IMR-90 (cell line): ENCODE results near the gene DCDC2. TPM values are rescaled to one million over a fixed set of nuclear protein-coding genes. Genes with fewer than 3 reads are reported as not detected.
"Not testable (repeated sequence)": the region's sequence is repeated elsewhere in the genome, so short reads cannot be mapped to it uniquely, and the experiment has no call there.

Experiments used
- ATAC-seq: fragments of 200-7000 bp; cut with Tn5 transposase; 2 replicates; pipeline ENCODE4 v1.9.1; 2020; ENCODE audit warnings: low read depth, mild to moderate bottlenecking, moderate library complexity
- BruUV-seq: library from RNA; stranded (reverse); fragments of 400-500 nt; replicated peaks from 2 replicates; lab custom pipeline; 2021; lab: Mats Ljungman, UMichigan
- CTCF ChIA-PET: fragments of 300-600 bp; formaldehyde crosslinking; extraction: SDS; loops from one replicate; lab custom pipeline; 2021; ENCODE audit warnings: antibody characterized with exemption; lab: Yijun Ruan, JAX
- POLR2A ChIA-PET: fragments of 300-600 bp; sonication (Branson Sonifier 250); formaldehyde crosslinking; loops from one replicate; lab custom pipeline; 2022; ENCODE audit warnings: antibody characterized with exemption; ENCODE audit not compliant: unreplicated experiment; lab: Charles Lee
- DNase-seq: peaks from one replicate; pipeline ENCODE4 v3.0.0; 2013
- H2AFZ ChIP-seq: replicated peaks from 2 replicates; pipeline ENCODE3; 2013; ENCODE audit warnings: low read length, mild to moderate bottlenecking; ENCODE audit not compliant: poor library complexity
- H2AK5ac ChIP-seq: 2 replicates; pipeline ENCODE4 v1.6.1; 2013; ENCODE audit warnings: low read depth, low read length, inconsistent platforms
- H2AK9ac ChIP-seq: replicated peaks from 2 replicates; pipeline ENCODE3; 2013; ENCODE audit warnings: mild to moderate bottlenecking, low read depth, low read length, moderate library complexity; ENCODE audit not compliant: poor library complexity
- H2BK120ac ChIP-seq: 2 replicates; pipeline ENCODE4 v1.6.1; 2013; ENCODE audit warnings: low read depth, low read length, inconsistent platforms
- H2BK15ac ChIP-seq: 3 replicates; pipeline ENCODE4 v1.6.1; 2013; ENCODE audit warnings: low read depth, low read length, inconsistent platforms
- H2BK20ac ChIP-seq: 2 replicates; pipeline ENCODE4 v1.6.1; 2013; ENCODE audit warnings: low read depth, mild to moderate bottlenecking, inconsistent platforms, low read length, moderate library complexity
- H2BK5ac ChIP-seq: 2 replicates; pipeline ENCODE4 v1.6.1; 2013; ENCODE audit warnings: mild to moderate bottlenecking, low read depth, low read length, inconsistent platforms; ENCODE audit not compliant: poor library complexity, severe bottlenecking
- H3K14ac ChIP-seq: replicated peaks from 2 replicates; pipeline ENCODE4 v1.6.1; 2013; ENCODE audit warnings: low read depth, low read length, inconsistent platforms
- H3K18ac ChIP-seq: 2 replicates; pipeline ENCODE4 v1.6.1; 2013; ENCODE audit warnings: low read depth, low read length, control low read depth
- H3K23ac ChIP-seq: 2 replicates; pipeline ENCODE4 v1.6.1; 2013; ENCODE audit warnings: low read depth, low read length, inconsistent platforms
- H3K27ac ChIP-seq: 2 replicates; pipeline ENCODE4 v1.5.1; 2013; ENCODE audit warnings: mild to moderate bottlenecking, control low read depth, low read length; ENCODE audit not compliant: insufficient read depth
- H3K27me3 ChIP-seq: 2 replicates; pipeline ENCODE4 v1.6.1; 2013; ENCODE audit warnings: low read length; ENCODE audit not compliant: control insufficient read depth, insufficient read depth
- H3K36me3 ChIP-seq: 2 replicates; pipeline ENCODE4 v1.6.1; 2013; ENCODE audit warnings: low read length, mixed read lengths; ENCODE audit not compliant: control insufficient read depth, insufficient read depth
- H3K4ac ChIP-seq: 2 replicates; pipeline ENCODE4 v1.6.1; 2013; ENCODE audit warnings: low read depth, low read length, inconsistent platforms
- H3K4me1 ChIP-seq: 2 replicates; pipeline ENCODE4 v1.6.1; 2013; ENCODE audit warnings: low read length, mixed read lengths; ENCODE audit not compliant: control insufficient read depth, insufficient read depth
- H3K4me2 ChIP-seq: 2 replicates; pipeline ENCODE4 v1.6.1; 2013; ENCODE audit warnings: low read depth, mild to moderate bottlenecking, control low read depth, low read length, moderate library complexity
- H3K4me3 ChIP-seq: 2 replicates; pipeline ENCODE4 v1.5.1; 2013; ENCODE audit warnings: low read depth, mild to moderate bottlenecking, control low read depth, low read length, moderate library complexity; ENCODE audit not compliant: insufficient read depth
- H3K56ac ChIP-seq: 2 replicates; pipeline ENCODE4 v1.6.1; 2013; ENCODE audit warnings: low read length, inconsistent platforms; ENCODE audit not compliant: insufficient read depth; ENCODE audit errors: extremely low read depth
- H3K79me1 ChIP-seq, 2 experiments: 2 replicates each; pipeline ENCODE4 v1.6.1; 2013; ENCODE audit warnings: low read length in 2 of 2, inconsistent platforms in 1 of 2, low read depth in 1 of 2
- H3K9ac ChIP-seq: 2 replicates; pipeline ENCODE4 v1.6.1; 2013; ENCODE audit warnings: low read depth, low read length, control low read depth
- H3K9me1 ChIP-seq: 2 replicates; pipeline ENCODE4 v1.6.1; 2013; ENCODE audit warnings: low read length, inconsistent platforms; ENCODE audit not compliant: insufficient read depth
- H3K9me3 ChIP-seq: 2 replicates; pipeline ENCODE4 v1.6.1; 2013; ENCODE audit warnings: low read length; ENCODE audit not compliant: control insufficient read depth, insufficient read depth
- H4K20me1 ChIP-seq: 2 replicates; pipeline ENCODE4 v1.6.1; 2013; ENCODE audit warnings: low read length, inconsistent platforms; ENCODE audit not compliant: insufficient read depth
- H4K5ac ChIP-seq: 2 replicates; pipeline ENCODE4 v1.6.1; 2013; ENCODE audit warnings: mild to moderate bottlenecking, low read depth, low read length, control low read depth
- H4K8ac ChIP-seq, 2 experiments: 2 replicates each; pipeline ENCODE4 v1.6.1; 2013; ENCODE audit warnings: low read depth in 2 of 2, low read length in 2 of 2, control low read depth in 1 of 2, inconsistent platforms in 1 of 2
- H4K91ac ChIP-seq: 2 replicates; pipeline ENCODE4 v1.6.1; 2013; ENCODE audit warnings: low read depth, low read length, inconsistent platforms; ENCODE audit not compliant: insufficient read depth
- WGBS, 2 experiments: methylation state at CpG; one replicate each; pipeline versions ENCODE4 v1.1.5 to v1.1.7; 2013; ENCODE audit warnings: missing lambda C conversion rate in 2 of 2; ENCODE audit not compliant: insufficient read length in 1 of 2; ENCODE audit errors: extremely low coverage in 2 of 2; 5-methylcytosine and 5-hydroxymethylcytosine counted together
- dilution Hi-C: fragments of 300-500 bp; cut with HindIII; formaldehyde crosslinking; loops from one replicate; pipeline ENCODE4 v1.14.3; 2018; ENCODE audit warnings: low sequenced_read_pairs; ENCODE audit not compliant: unreplicated experiment
- in situ Hi-C: fragments of 300-500 bp; cut with MboI; formaldehyde crosslinking; loops from 3 replicates; pipeline ENCODE4 v1.14.3; 2019; ENCODE audit warnings: low sequenced_read_pairs, inconsistent platforms, mixed read lengths
- intact Hi-C: fragments of 100-400 bp; cut with micrococcal nuclease; formaldehyde crosslinking; loops from 2 replicates; pipeline ENCODE4 v1.10.0; 2022
- polyA plus RNA-seq, 3 experiments: library from polyadenylated mRNA; depleted of rRNA; stranded (reverse); fragments of >200 nt; gene quantifications; 2 replicates each; pipeline ENCODE4 v1.2.3, GENCODE V29; 2012; ENCODE audit warnings: low replicate concordance in 1 of 3
- total RNA-seq: library from RNA; depleted of rRNA; stranded (reverse); fragments of >200 nt; gene quantifications from 2 replicates; pipeline ENCODE4 v1.2.3, GENCODE V29; 2012

Gene DCDC2
- total and polyA plus RNA-seq, 2 of the 4 experiments (the other 2 are of a cell fraction): not detected

DNA sequence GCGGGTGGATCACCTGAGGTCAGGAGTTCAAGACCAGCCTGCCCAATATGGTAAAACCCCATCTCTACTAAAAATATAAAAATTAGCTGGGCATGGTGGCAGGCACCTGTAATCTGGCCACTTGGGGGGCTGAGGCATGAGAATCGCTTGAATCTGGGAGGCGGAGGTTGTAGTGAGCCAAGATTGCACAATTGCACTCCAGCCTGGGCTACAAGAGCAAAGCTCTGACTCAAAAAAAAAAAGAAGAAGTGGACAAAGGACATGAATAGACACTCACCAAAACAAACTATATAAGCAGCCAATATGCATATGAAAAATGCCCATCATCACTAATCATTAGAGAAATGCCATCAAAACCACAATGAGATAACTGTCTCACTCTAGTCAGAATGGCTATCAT, 121.1 kb downstream of the DCDC2 start:
- H3K4me2 ChIP-seq, H2AK9ac ChIP-seq, ATAC-seq, POLR2A ChIA-PET, H3K4me1 ChIP-seq, H2BK120ac ChIP-seq, in situ Hi-C loops, H2AK5ac ChIP-seq, DNase-seq, CTCF ChIA-PET, H3K18ac ChIP-seq, H3K4me3 ChIP-seq, H4K5ac ChIP-seq, H3K9me1 ChIP-seq, H2AFZ ChIP-seq, intact Hi-C loops, H3K27ac ChIP-seq, H3K14ac ChIP-seq, H3K79me1 ChIP-seq, H3K27me3 ChIP-seq, H3K9ac ChIP-seq, H4K8ac ChIP-seq, H3K36me3 ChIP-seq, H3K23ac ChIP-seq, H2BK5ac ChIP-seq, H4K91ac ChIP-seq, H4K20me1 ChIP-seq, H3K9me3 ChIP-seq, H3K56ac ChIP-seq, BruUV-seq, H2BK15ac ChIP-seq, H3K4ac ChIP-seq, H2BK20ac ChIP-seq, dilution Hi-C loops: not testable (repeated sequence)
- WGBS, 2 experiments: 80% methylated on average over 2 of the region's 3 CpGs; no CpG with 5 or more reads in 1 of the 2 experiments
